ENCODE results near the gene VIPR2. TPM values are rescaled to one million over a fixed set of nuclear protein-coding genes. Genes with fewer than 3 reads are reported as not detected.

Gene VIPR2
- total RNA-seq, 1 donor from 2014 or later = not detected

GRCh38 chr7:159094919-159095915 is 49.5 kb downstream of the VIPR2 start:
- DNase-seq (ENCODE audit: low read depth) = no peak
- no peak overlapping the region for H3K4me3 ChIP-seq (ENCODE audit: low read depth, low read length)
- TF ChIP-seq, protein P1, sequence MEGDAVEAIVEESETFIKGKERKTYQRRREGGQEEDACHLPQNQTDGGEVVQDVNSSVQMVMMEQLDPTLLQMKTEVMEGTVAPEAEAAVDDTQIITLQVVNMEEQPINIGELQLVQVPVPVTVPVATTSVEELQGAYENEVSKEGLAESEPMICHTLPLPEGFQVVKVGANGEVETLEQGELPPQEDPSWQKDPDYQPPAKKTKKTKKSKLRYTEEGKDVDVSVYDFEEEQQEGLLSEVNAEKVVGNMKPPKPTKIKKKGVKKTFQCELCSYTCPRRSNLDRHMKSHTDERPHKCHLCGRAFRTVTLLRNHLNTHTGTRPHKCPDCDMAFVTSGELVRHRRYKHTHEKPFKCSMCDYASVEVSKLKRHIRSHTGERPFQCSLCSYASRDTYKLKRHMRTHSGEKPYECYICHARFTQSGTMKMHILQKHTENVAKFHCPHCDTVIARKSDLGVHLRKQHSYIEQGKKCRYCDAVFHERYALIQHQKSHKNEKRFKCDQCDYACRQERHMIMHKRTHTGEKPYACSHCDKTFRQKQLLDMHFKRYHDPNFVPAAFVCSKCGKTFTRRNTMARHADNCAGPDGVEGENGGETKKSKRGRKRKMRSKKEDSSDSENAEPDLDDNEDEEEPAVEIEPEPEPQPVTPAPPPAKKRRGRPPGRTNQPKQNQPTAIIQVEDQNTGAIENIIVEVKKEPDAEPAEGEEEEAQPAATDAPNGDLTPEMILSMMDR (conservative IDR thresholded peaks at IDR 0.05; ENCODE audit: low read depth, low read length) = no peak

DNA sequence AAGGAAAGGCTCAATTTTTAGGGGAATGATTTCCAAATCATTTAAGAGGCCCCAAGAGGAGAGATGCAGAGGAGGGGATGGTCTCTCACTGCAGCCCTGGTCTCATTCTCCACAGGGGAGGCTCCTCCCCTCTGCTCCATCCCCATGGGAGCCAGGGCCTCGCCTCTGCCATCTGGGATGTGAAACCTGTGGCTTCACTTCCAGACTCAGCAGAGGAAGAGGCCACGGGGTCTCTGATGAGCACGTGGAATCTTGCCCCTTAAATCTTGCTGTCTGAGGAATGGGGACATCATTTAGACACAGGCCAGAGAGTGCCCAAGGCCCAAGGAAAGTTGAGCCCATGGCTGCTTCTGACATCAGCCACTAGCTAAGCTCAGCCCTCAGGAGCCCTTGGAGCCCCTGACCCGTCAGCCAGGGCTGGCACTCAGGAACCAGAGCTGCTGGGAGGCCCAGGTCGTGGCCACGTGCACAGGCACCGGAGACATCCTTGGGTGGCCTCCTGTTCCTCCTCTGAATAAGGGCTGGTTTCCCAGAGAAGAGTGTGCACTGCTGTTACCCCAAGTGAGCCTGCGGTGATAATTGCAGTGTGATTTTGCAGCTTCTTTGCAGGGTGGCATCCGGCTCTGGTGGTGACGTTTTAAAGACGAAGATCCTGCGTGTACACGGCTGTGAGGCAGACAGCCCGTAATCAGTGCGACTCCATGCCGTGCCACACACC is 50.5 kb downstream of the VIPR2 start:
- TF ChIP-seq, protein P1 (conservative IDR thresholded peaks at IDR 0.05; ENCODE audit: low read depth, low read length) = no peak
- no peak overlapping the region for H3K4me3 ChIP-seq (ENCODE audit: low read depth, low read length)
- DNase-seq (ENCODE audit: low read depth) = no peak

- DNase-seq (ENCODE audit: low read depth) = no peak
- no peak overlapping the region for H3K4me3 ChIP-seq (ENCODE audit: low read depth, low read length)
- TF ChIP-seq, protein P1 (conservative IDR thresholded peaks at IDR 0.05; ENCODE audit: low read depth, low read length) = no peak
Observed at GRCh38 chr7:159093351-159093971, 51.2 kb downstream of the VIPR2 start.

GRCh38 chr7:159092701-159093121 is 52.0 kb downstream of the VIPR2 start:
- DNase-seq (ENCODE audit: low read depth) = no peak
- TF ChIP-seq, protein P1 (conservative IDR thresholded peaks at IDR 0.05; ENCODE audit: low read depth, low read length) = no peak
- H3K4me3 ChIP-seq (ENCODE audit: low read depth, low read length) = no peak overlapping the region

DNA sequence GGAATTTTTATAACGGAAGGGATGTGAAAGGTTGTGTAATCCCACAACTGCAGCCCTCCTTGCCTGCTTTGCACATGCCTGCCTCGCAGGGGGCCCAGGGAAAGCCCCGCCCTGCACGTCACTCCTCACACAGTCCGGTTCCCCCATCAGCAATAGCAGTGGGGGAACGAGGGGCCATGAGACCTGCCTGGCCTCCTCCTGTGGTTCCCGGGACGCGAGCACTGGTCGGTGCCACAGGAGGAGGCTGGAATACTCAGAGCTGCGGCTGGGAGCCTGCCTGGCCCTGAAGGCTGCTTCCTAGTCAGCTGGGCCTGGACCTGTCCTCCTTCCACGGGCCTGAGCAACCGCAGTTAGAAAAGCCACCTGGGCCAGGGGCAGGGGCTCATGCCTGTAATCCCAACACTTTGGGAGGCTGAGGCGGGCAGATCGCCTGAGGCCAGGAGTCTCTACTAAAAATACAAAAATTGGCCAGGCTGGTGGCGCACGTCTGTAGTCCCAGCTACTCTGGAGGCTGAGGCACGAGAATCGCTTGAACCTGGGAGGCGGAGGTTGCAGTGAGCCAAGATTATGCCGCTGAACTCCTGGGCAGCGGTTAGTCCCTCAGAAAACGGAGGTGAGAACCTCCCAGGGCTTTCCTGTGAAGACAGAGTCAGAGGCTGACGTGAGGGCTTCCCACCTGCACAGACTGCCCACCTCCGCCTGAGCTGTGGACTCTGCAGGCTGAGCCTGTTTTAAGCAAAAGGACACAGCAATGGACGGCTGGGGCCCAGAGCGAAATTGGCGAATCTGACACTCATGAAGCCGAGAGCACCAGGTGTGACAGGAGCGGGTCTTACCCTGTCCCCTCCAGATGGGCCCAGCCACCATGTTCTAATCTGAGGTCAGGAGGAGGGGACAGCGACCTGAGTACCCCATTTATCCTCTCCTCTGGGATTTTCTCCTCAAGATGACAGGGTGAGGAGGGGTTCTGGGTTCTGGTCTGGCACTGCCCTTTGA is 52.9 kb downstream of the VIPR2 start:
- TF ChIP-seq, protein P1 (conservative IDR thresholded peaks at IDR 0.05; ENCODE audit: low read depth, low read length) = no peak
- no peak for DNase-seq (ENCODE audit: low read depth)
- H3K4me3 ChIP-seq (ENCODE audit: low read depth, low read length) = no peak overlapping the region

DNA sequence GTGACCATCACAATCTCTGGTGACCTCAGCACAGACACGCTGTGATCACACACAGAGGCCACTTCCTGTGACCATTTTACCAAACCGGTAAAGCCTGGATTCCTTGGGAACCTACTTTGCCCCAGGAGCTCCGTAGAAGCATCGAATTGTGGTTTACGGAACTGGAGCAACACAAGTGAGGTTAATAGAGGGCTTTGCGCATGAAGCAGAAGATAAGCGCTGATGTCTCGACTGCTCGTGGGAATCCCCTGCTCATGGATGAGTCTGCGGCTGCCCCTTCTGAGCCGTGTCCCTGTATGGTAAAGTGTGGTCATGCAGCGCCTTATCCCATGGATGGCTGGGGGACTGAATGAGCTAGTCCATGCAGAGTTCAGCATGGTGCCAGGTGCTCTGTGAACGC is 53.6 kb downstream of the VIPR2 start:
- TF ChIP-seq, protein P1 (conservative IDR thresholded peaks at IDR 0.05; ENCODE audit: low read depth, low read length) = no peak
- DNase-seq (ENCODE audit: low read depth) = no peak

More for the DNA sequence above, 53.6 kb downstream of the VIPR2 start:
- H3K4me3 ChIP-seq (ENCODE audit: low read depth, low read length) = no peak overlapping the region

Measured in epithelial cell of proximal tubule (primary cell).